SH-SY5Y (cell line): ENCODE measurements around the gene ZBTB20.

Experiments
- GATA2 ChIP-seq: IDR thresholded peaks from 2 replicates; pipeline ENCODE4 v1.6.1; 2011; ENCODE audit warnings: mild to moderate bottlenecking, low read depth, low read length
- GATA3 ChIP-seq: IDR thresholded peaks from 2 replicates; pipeline ENCODE4 v1.6.1; 2011; ENCODE audit warnings: low read depth, mild to moderate bottlenecking, low read length, moderate library complexity

DNA sequence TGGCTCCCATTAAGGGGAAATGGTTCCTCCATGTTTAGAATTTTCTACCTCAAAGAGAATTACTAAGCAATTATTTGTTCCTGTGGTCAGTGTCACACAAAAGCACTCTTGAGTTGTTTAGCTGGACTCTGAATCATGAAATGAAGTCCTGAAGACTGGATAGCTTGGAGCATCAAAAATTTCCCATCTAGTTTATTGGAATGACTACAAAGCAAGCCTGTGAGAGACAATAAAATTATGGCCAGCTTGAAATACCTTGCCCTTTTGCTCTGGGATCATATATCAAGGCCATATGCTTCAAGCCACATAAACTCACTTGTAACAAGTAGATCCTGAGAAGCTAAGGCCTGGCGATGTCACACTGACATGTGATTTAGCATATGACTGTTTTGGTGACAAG lies 561.0 kb downstream of the ZBTB20 start:
- no peak for TF ChIP-seq GATA3
- no peak for TF ChIP-seq GATA2
